ENCODE results near the gene GPR137B. TPM values are rescaled to one million over a fixed set of nuclear protein-coding genes. Genes with fewer than 3 reads are reported as not detected.

Gene GPR137B
- total and polyA plus RNA-seq, 9 of the 15 experiments (the other 6 are each of a cell fraction or from before 2014, with no cell fraction given): 0.04 to 1.0 (median 0.62) TPM

- Histone ChIP-seq H3K36me3 (ENCODE audit: control insufficient read depth, insufficient read depth, low read length) (no peaks in the 10 kb centered on the region), H3K27me3 (ENCODE audit: control insufficient read depth in 2 of 2, insufficient read depth in 2 of 2, low read length in 2 of 2) (no peaks in the 10 kb centered on the region), H3K4me3 (no peak overlapping the region), H4K20me1 (replicated peaks; ENCODE audit: control insufficient read depth, insufficient read depth, low read length) (no peaks in the 10 kb centered on the region), H2AFZ (ENCODE audit: low read depth, low read length) (0 out of 2 replicates have a peak overlapping the region, but pooled peaks have one; percentile 3), H3K4me2 (ENCODE audit: insufficient read depth, low read length) (0 out of 2 replicates have a peak overlapping the region, but pooled peaks have one; percentile 6), H3K4me1 (replicated peaks in 1 of 2; ENCODE audit: control insufficient read depth in 2 of 2, insufficient read depth in 2 of 2, low read length in 2 of 2) (peaks cover 0 to 10% of the 10 kb centered on the region in 2 experiments; a peak in 3 of 5 replicates), H3K9me1 (ENCODE audit: control insufficient read depth, insufficient read depth, low read length) (no peaks in the 10 kb centered on the region), H3K79me2 (ENCODE audit: control insufficient read depth, insufficient read depth, low read length) (no peaks in the 10 kb centered on the region), H3K9ac (ENCODE audit: insufficient read depth in 1 of 2, low read depth in 2 of 2, low read length in 2 of 2) (no peak overlapping the region; a peak in 1 of 4 replicates), H3K27ac (ENCODE audit: extremely low read depth, low read depth, low read length) (no peak overlapping the region; the same call in 2 of the 3 replicates), H3K9me3 (replicated peaks; ENCODE audit: control insufficient read depth, insufficient read depth, low read depth, low read length) (no peaks in the 10 kb centered on the region)
- ATAC-seq: peak; percentile 87
- BruUV-seq (replicated peaks): no TSS peak
- no peak for FAIRE-seq
- peak in 1 of 4 experiments; percentile 37 for DNase-seq (ENCODE audit: extremely low read depth in 1 of 4, low spot score in 3 of 4)
- WGBS (ENCODE audit: insufficient coverage, low coverage, missing lambda C conversion rate): 32% methylated on average over 4 of the region's 4 CpGs
- ChIA-PET CTCF (ENCODE audit: low intra/inter-chr PET ratio) (no interaction called here), POLR2A (interaction anchor here (1.4 kb wide), 2 partner anchors 23 to 75 kb away, joined by 3 to 4 read pairs; partner anchors contain the start of gene ERO1B)
- in situ Hi-C loops (cut with MboI) (no loop called here), intact Hi-C loops (cut with micrococcal nuclease) (no loop called here)
- peak; percentile 43; the same call in 1 of the 2 replicates for TF ChIP-seq HMBOX1 (IDR thresholded peaks at IDR 0.05)
- peak; percentile 66 for TF ChIP-seq ZNF316 (IDR thresholded peaks at IDR 0.05)
- no peak for TF ChIP-seq EHMT2 (IDR thresholded peaks at IDR 0.05)
- no peak for TF ChIP-seq SMARCB1 (IDR thresholded peaks at IDR 0.05; ENCODE audit: insufficient read length, low read depth)
- TF ChIP-seq TAF9B (IDR thresholded peaks at IDR 0.05; ENCODE audit: partially characterized antibody): no peak
- TF ChIP-seq MAFK (IDR thresholded peaks at IDR 0.05; ENCODE audit: low read length): peak; percentile 66; the same call in 1 of the 2 replicates
- no peak for TF ChIP-seq FOXP1 (CRISPR knock-in tag; IDR thresholded peaks at IDR 0.05)
- TF ChIP-seq MAFF (IDR thresholded peaks at IDR 0.05; ENCODE audit: low read length): peak; percentile 46; the same call in 1 of the 2 replicates
- TF ChIP-seq MAFG (tag; conservative IDR thresholded peaks at IDR 0.05): 0 out of 2 replicates have a peak, but pooled peaks have one; percentile 7
- 0 out of 2 replicates have a peak, but pooled peaks have one; percentile 16 for TF ChIP-seq CTBP1 (IDR thresholded peaks at IDR 0.05; ENCODE audit: borderline replicate concordance)
- TF ChIP-seq C11orf30 (IDR thresholded peaks at IDR 0.05; ENCODE audit: low read depth): peak; percentile 19; the same call in 1 of the 2 replicates
- peak; percentile 11; the same call in 1 of the 2 replicates for TF ChIP-seq MGA (IDR thresholded peaks at IDR 0.05)
Observed at GRCh38 chr1:236206548-236206947, 64.2 kb downstream of the GPR137B start.

Measured in K562 (cell line).